ENCODE measurements around the gene SLC16A3.

- TF ChIP-seq POLR2A (IDR thresholded peaks at IDR 0.05) (no peak), CTCF (IDR thresholded peaks at IDR 0.05) (no peak)
These were observed 35.2 kb upstream of the SLC16A3 start for GRCh38 chr17:82193520-82194220.

Data from adrenal gland (tissue), 5 donors.